Occipital lobe (tissue), 2 donors: ENCODE measurements around the gene ADD3. TPM values are rescaled to one million over a fixed set of nuclear protein-coding genes. Genes with fewer than 3 reads are reported as not detected.

Source experiments
- DNase-seq: peaks from one replicate; lab custom pipeline; 2025; lab: John Stamatoyannopoulos, UW
- total RNA-seq: library from RNA; depleted of rRNA; stranded (reverse); fragments of >200 nt; gene quantifications from one replicate; pipeline ENCODE4 v1.2.3, GENCODE V29; 2014

Gene ADD3
- total RNA-seq: 109 TPM

- DNase-seq: peak; percentile 93
These were observed at the start of gene ADD3 for GRCh38 chr10:110007701-110008517. TSS of gene ADD3 (plus strand) at chr10:110007984. CDS start at chr10:110100654, 92,670 bp downstream.

GRCh38 chr10:109958059-109958458 lies 49.7 kb upstream of the ADD3 start:
- no peak for DNase-seq

- DNase-seq: no peak
These were observed 48.3 kb upstream of the ADD3 start for GRCh38 chr10:109959259-109960145.

GRCh38 chr10:109960682-109961081 lies 47.1 kb upstream of the ADD3 start:
- DNase-seq: no peak

GRCh38 chr10:109961174-109962001 lies 46.4 kb upstream of the ADD3 start:
- DNase-seq: no peak

GRCh38 chr10:109962247-109962646 lies 45.5 kb upstream of the ADD3 start:
- no peak for DNase-seq

GRCh38 chr10:109963439-109963838 lies 44.3 kb upstream of the ADD3 start:
- no peak for DNase-seq

- no peak for DNase-seq
These were observed 43.5 kb upstream of the ADD3 start for GRCh38 chr10:109964318-109964717.

GRCh38 chr10:109966961-109967738 lies 40.6 kb upstream of the ADD3 start:
- no peak for DNase-seq

- no peak for DNase-seq
These were observed 40.1 kb upstream of the ADD3 start for GRCh38 chr10:109967739-109968088.

- peak; percentile 33 for DNase-seq
These were observed 38.6 kb upstream of the ADD3 start for GRCh38 chr10:109968953-109969759.

GRCh38 chr10:109969760-109970346 lies 37.9 kb upstream of the ADD3 start:
- DNase-seq: no peak

GRCh38 chr10:109971634-109972033 lies 36.1 kb upstream of the ADD3 start:
- DNase-seq: no peak

GRCh38 chr10:109972372-109973001 lies 35.3 kb upstream of the ADD3 start:
- no peak for DNase-seq

GRCh38 chr10:109973326-109973829 lies 34.4 kb upstream of the ADD3 start:
- no peak for DNase-seq

- no peak for DNase-seq
These were observed 33.1 kb upstream of the ADD3 start for GRCh38 chr10:109974504-109975191.

- DNase-seq: no peak
These were observed 32.3 kb upstream of the ADD3 start for GRCh38 chr10:109975244-109976190.
